Breast epithelium (tissue), 4 donors: ENCODE measurements around the gene OR51M1. TPM values are rescaled to one million over a fixed set of nuclear protein-coding genes. Genes with fewer than 3 reads are reported as not detected.

Source experiments
- DNase-seq, 2 donors: peaks; one replicate each; pipeline ENCODE4 v3.0.0-alpha.2; 2019; ENCODE audit warnings: low spot score in 2 of 2
- H3K27ac ChIP-seq, 2 donors: fragments of 200-600 bp; sonication (generic) in 1 of 2; one replicate each; pipeline ENCODE4 v1.5.1; 2016 to 2019; ENCODE audit warnings: mild to moderate bottlenecking in 1 of 2
- H3K27me3 ChIP-seq, 2 donors: fragments of 200-600 bp; sonication (generic) in 1 of 2; one replicate each; pipeline versions ENCODE4 v1.5.1 to v1.6.0; 2017 to 2019; ENCODE audit warnings: control low read depth in 1 of 2, mild to moderate bottlenecking in 1 of 2
- H3K36me3 ChIP-seq: fragments of 200-600 bp; one replicate; pipeline ENCODE4 v1.5.1; 2019
- H3K4me1 ChIP-seq, 2 donors: fragments of 200-600 bp; sonication (generic); one replicate each; pipeline ENCODE4 v1.5.1; 2016 to 2019; ENCODE audit warnings: control low read depth in 1 of 2
- H3K4me3 ChIP-seq, 3 donors: fragments of 200-600 bp; sonication (generic); 1 replicate in 2 of 3; 2 replicates in 1 of 3; pipeline ENCODE4 v1.5.1; 2016 to 2019; ENCODE audit warnings: mild to moderate bottlenecking in 3 of 3, moderate library complexity in 2 of 3
- H3K9me3 ChIP-seq, 2 donors: fragments of 200-600 bp; sonication (generic) in 1 of 2; one replicate each; pipeline ENCODE4 v1.5.1; 2016 to 2019; ENCODE audit warnings: control low read depth in 1 of 2
- CTCF ChIP-seq, 3 donors: fragments of 450-650 bp; IDR thresholded peaks; one replicate each; pipeline ENCODE4 v1.5.1; 2016 to 2017; ENCODE audit warnings: antibody characterized with exemption in 3 of 3, mild to moderate bottlenecking in 3 of 3, moderate library complexity in 3 of 3
- POLR2A ChIP-seq: fragments of 450-650 bp; IDR thresholded peaks from one replicate; pipeline ENCODE4 v1.6.1; 2016; ENCODE audit warnings: antibody characterized with exemption, mild to moderate bottlenecking, moderate library complexity
- POLR2AphosphoS5 ChIP-seq, 3 donors: sonication (generic); formaldehyde crosslinking; IDR thresholded peaks; one replicate each; pipeline ENCODE4 v1.6.1; 2017; ENCODE audit warnings: antibody characterized with exemption in 3 of 3
- intact Hi-C: fragments of 100-400 bp; cut with DNase I; formaldehyde crosslinking; loops from one replicate; pipeline ENCODE4 v1.15.1; 2023; ENCODE audit warnings: low total_unique reads
- total RNA-seq, 3 donors: library from RNA; depleted of rRNA; stranded (reverse); fragments of >200 nt; gene quantifications; one replicate each; pipeline ENCODE4 v1.1.0, GENCODE V29; 2016

OR51M1 gene
- total RNA-seq, 3 donors from 2014 or later: not detected

DNA sequence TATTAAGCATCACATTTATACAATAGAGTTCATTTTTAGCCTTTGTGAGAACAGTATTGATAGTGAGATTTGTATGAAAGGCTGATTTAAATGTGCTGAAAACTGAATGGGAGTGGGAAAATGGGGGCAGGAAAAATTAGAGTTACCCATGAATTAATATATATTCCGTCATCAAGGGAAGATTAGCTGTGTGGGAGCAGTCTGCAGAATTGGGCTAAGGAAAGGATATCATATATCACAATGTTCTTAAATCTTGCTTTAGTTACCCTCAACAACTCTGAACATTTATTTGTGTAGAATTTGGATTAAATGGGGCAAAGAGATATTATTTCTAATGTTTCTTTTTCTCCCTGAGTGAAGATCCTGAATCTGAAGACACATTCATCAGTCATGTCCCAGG lies 38.2 kb downstream of the OR51M1 start, which contains the start of gene OR51Q1:
Gene OR51Q1, plus strand, starts transcription at position 301 of the 400 bp plus-strand sequence. Its CDS starts 90 bp downstream, at position 391.
- no peak within 1 kb of the TSS for H3K27ac ChIP-seq
- no peaks in the 10 kb centered on the region for H3K36me3 ChIP-seq
- TF ChIP-seq POLR2AphosphoS5 (IDR thresholded peaks at IDR 0.05) (no peak), POLR2A (no peak), CTCF (IDR thresholded peaks at IDR 0.05) (no peak)
- no peaks in the 10 kb centered on the region for H3K4me1 ChIP-seq
- intact Hi-C loops: no loop called here
- DNase-seq: no peak
- H3K27me3 ChIP-seq: no peaks in the 10 kb centered on the region
- no peaks in the 10 kb centered on the region for H3K9me3 ChIP-seq
- H3K4me3 ChIP-seq: no peak within 1 kb of the TSS

GRCh38 chr11:5423131-5423530 lies 39.5 kb downstream of the OR51M1 start:
- Histone ChIP-seq H3K27me3 (no peaks in the 10 kb centered on the region), H3K9me3 (no peaks in the 10 kb centered on the region), H3K4me3 (no peak overlapping the region), H3K4me1 (no peaks in the 10 kb centered on the region), H3K27ac (no peak overlapping the region), H3K36me3 (no peaks in the 10 kb centered on the region)
- intact Hi-C loops: no loop called here
- TF ChIP-seq POLR2A (no peak), POLR2AphosphoS5 (IDR thresholded peaks at IDR 0.05) (no peak), CTCF (IDR thresholded peaks at IDR 0.05) (no peak)
- no peak for DNase-seq

- Histone ChIP-seq H3K27me3 (no peaks in the 10 kb centered on the region), H3K36me3 (no peaks in the 10 kb centered on the region), H3K9me3 (no peaks in the 10 kb centered on the region), H3K27ac (no peak within 1 kb of the TSS), H3K4me1 (no peaks in the 10 kb centered on the region), H3K4me3 (no peak within 1 kb of the TSS)
- TF ChIP-seq CTCF (IDR thresholded peaks at IDR 0.05): no peak
- TF ChIP-seq POLR2AphosphoS5 (IDR thresholded peaks at IDR 0.05): no peak
- TF ChIP-seq POLR2A: no peak
- DNase-seq: no peak
- intact Hi-C loops: no loop called here
These were observed 57.8 kb downstream of the OR51M1 start, which contains the start of gene OR51I1 for GRCh38 chr11:5441414-5441813. Gene OR51I1 (minus strand): TSS chr11:5441514. CDS start chr11:5441514, 0 bp downstream.

Other genes starting within 250 kb of the OR51M1 start
- gene OR52A5, start 245.5 kb upstream of the OR51M1 start, total RNA-seq: not detected
- not detected for gene OR52A1, start 229.1 kb upstream of the OR51M1 start, total RNA-seq
- not detected for gene OR51V1, start 183.1 kb upstream of the OR51M1 start, total RNA-seq
- gene HBB, start 156.7 kb upstream of the OR51M1 start, total RNA-seq: 100 to 1,000 TPM in 2 of 3 donors, 10 to 100 TPM in 1; 71.8 to 334 (median 143) TPM
- not detected for gene HBD, start 149.3 kb upstream of the OR51M1 start, total RNA-seq
- not detected for gene HBG1, start 134.0 kb upstream of the OR51M1 start, total RNA-seq
- gene HBG2, start 129.0 kb upstream of the OR51M1 start, total RNA-seq: not detected
- gene HBE1, start 113.9 kb upstream of the OR51M1 start, total RNA-seq: not detected
- under 1 TPM in 1 of 3 donors, not detected in 2; 0.48 TPM for gene OR51B4, start 81.9 kb upstream of the OR51M1 start, total RNA-seq
- 1 to 10 TPM in 1 of 3 donors, not detected in 2; 1.6 TPM for gene OR51B2, start 59.5 kb upstream of the OR51M1 start, total RNA-seq
- 1 to 10 TPM in 2 of 3 donors, under 1 TPM in 1; 0.32 to 2.3 (median 1.0) TPM for gene OR51B5, start 40.3 kb upstream of the OR51M1 start, total RNA-seq
- not detected for gene OR51B6, start 32.3 kb upstream of the OR51M1 start, total RNA-seq
- gene OR51Q1, start 38.3 kb downstream of the OR51M1 start, total RNA-seq: not detected
- gene OR51I1, start 57.7 kb downstream of the OR51M1 start, total RNA-seq: under 1 TPM in 1 of 3 donors, not detected in 2; 0.44 TPM
- gene OR51I2, start 65.5 kb downstream of the OR51M1 start, total RNA-seq: not detected
- not detected for gene OR52D1, start 104.9 kb downstream of the OR51M1 start, total RNA-seq
- gene UBQLN3, start 126.1 kb downstream of the OR51M1 start, total RNA-seq: under 1 TPM; 0.32 to 0.88 (median 0.66) TPM
- gene UBQLNL, start 132.9 kb downstream of the OR51M1 start, total RNA-seq: 1 to 10 TPM; 1.1 to 2.3 (median 1.3) TPM
- 1 to 10 TPM in 2 of 3 donors, under 1 TPM in 1; 0.96 to 2.0 (median 1.8) TPM for gene OR52H1, start 164.7 kb downstream of the OR51M1 start, total RNA-seq
- not detected for gene OR52B6, start 197.1 kb downstream of the OR51M1 start, total RNA-seq
- gene TRIM6, start 212.8 kb downstream of the OR51M1 start, total RNA-seq: 1 to 10 TPM; 2.2 to 6.1 (median 2.6) TPM
- gene TRIM34, start 241.2 kb downstream of the OR51M1 start, total RNA-seq: 10 to 100 TPM in 2 of 3 donors, 1 to 10 TPM in 1; 5.9 to 12.1 (median 10.9) TPM